K562 (cell line): Measurements from ENCODE around the gene OSCP1. TPM values are rescaled to one million over a fixed set of nuclear protein-coding genes. Genes with fewer than 3 reads are reported as not detected.

Experiments
- ATAC-seq: fragments of 200-7000 bp; cut with Tn5 transposase; 3 replicates; pipeline ENCODE4 v1.9.1; 2020; ENCODE audit warnings: moderate library complexity
- BruUV-seq: library from RNA; stranded (reverse); fragments of 400-500 nt; replicated peaks from 2 replicates; lab custom pipeline; 2021; lab: Mats Ljungman, UMichigan
- CTCF ChIA-PET: fragments of 300-600 bp; formaldehyde crosslinking; extraction: SDS; loops from one replicate; lab custom pipeline; 2021; ENCODE audit warnings: low intra/inter-chr PET ratio; lab: Yijun Ruan, JAX
- POLR2A ChIA-PET: fragments of 300-600, 350-650 bp; sonication (Branson Sonifier 250); formaldehyde crosslinking; extraction: SDS; loops from one replicate; lab custom pipeline; 2021; ENCODE audit warnings: antibody characterized with exemption, inconsistent platforms; lab: Yijun Ruan, JAX
- DNase-seq, 4 experiments: peaks; one replicate each; pipeline versions ENCODE4 v3.0.0 to v3.0.0-alpha.2; 2011 to 2018; ENCODE audit warnings: low spot score in 3 of 4, mixed read lengths in 3 of 4; ENCODE audit errors: extremely low read depth in 1 of 4
- FAIRE-seq: peaks from 2 replicates; lab custom pipeline; 2011; peaks lifted over from hg19 to GRCh38; lab: Jason Lieb, UNC
- H2AFZ ChIP-seq: 2 replicates; pipeline ENCODE4 v1.6.0; 2011; ENCODE audit warnings: low read depth, low read length, control low read depth, inconsistent platforms
- H3K27ac ChIP-seq: fragments of 200-600 bp; 3 replicates; pipeline ENCODE4 v1.8.0; 2011; ENCODE audit warnings: low read depth, mild to moderate bottlenecking, control low read depth, inconsistent platforms, low read length, moderate library complexity, mixed read lengths; ENCODE audit errors: extremely low read depth
- H3K27me3 ChIP-seq, 2 experiments: fragments of 300-600 bp in 1 of 2; 2 replicates in 1 of 2; 3 replicates in 1 of 2; pipeline versions ENCODE4 v1.6.0 to v1.8.0; 2011; ENCODE audit warnings: inconsistent platforms in 2 of 2, low read length in 2 of 2, mild to moderate bottlenecking in 1 of 2, mixed read lengths in 1 of 2, moderate library complexity in 1 of 2; ENCODE audit not compliant: control insufficient read depth in 2 of 2, insufficient read depth in 2 of 2
- H3K36me3 ChIP-seq: fragments of 300-600 bp; 3 replicates; pipeline ENCODE4 v1.8.0; 2011; ENCODE audit warnings: mild to moderate bottlenecking, low read length, inconsistent platforms; ENCODE audit not compliant: control insufficient read depth, insufficient read depth
- H3K4me1 ChIP-seq, 2 experiments: fragments of 200-600 bp in 1 of 2; replicated peaks in 1 of 2; 2 replicates in 1 of 2; 3 replicates in 1 of 2; pipeline versions ENCODE4 v1.5.1 to v1.8.0; 2011; ENCODE audit warnings: inconsistent platforms in 2 of 2, low read length in 2 of 2, mild to moderate bottlenecking in 1 of 2, mixed read lengths in 1 of 2, moderate library complexity in 1 of 2; ENCODE audit not compliant: control insufficient read depth in 2 of 2, insufficient read depth in 2 of 2
- H3K4me2 ChIP-seq: 2 replicates; pipeline ENCODE4 v1.6.1; 2011; ENCODE audit warnings: low read length, control low read depth, inconsistent platforms, mixed read lengths; ENCODE audit not compliant: insufficient read depth
- H3K4me3 ChIP-seq: fragments of 200-600 bp; sonication (generic), shearing (Covaris generic); 2 replicates; pipeline ENCODE4 v1.5.1; 2016; ENCODE audit warnings: control low read depth, inconsistent platforms
- H3K79me2 ChIP-seq: fragments of 200-600 bp; 3 replicates; pipeline ENCODE4 v1.8.0; 2011; ENCODE audit warnings: low read length, inconsistent platforms; ENCODE audit not compliant: control insufficient read depth, insufficient read depth
- H3K9ac ChIP-seq, 2 experiments: 2 replicates each; pipeline versions ENCODE4 v1.6.0 to v1.6.1; 2011; ENCODE audit warnings: low read depth in 2 of 2, low read length in 2 of 2, control low read depth in 1 of 2, inconsistent platforms in 1 of 2, mild to moderate bottlenecking in 1 of 2, mixed read lengths in 1 of 2; ENCODE audit not compliant: insufficient read depth in 1 of 2
- H3K9me1 ChIP-seq: one replicate; pipeline ENCODE4 v1.6.0; 2011; ENCODE audit warnings: inconsistent platforms, mild to moderate bottlenecking, low read length, moderate library complexity; ENCODE audit not compliant: control insufficient read depth, insufficient read depth
- H3K9me3 ChIP-seq: replicated peaks from 2 replicates; pipeline ENCODE4 v1.5.1; 2011; ENCODE audit warnings: low read depth, low read length, inconsistent platforms; ENCODE audit not compliant: control insufficient read depth, insufficient read depth
- H4K20me1 ChIP-seq: replicated peaks from 2 replicates; pipeline ENCODE4 v1.6.1; 2011; ENCODE audit warnings: low read length, inconsistent platforms, mixed read lengths; ENCODE audit not compliant: control insufficient read depth, insufficient read depth
- ARID4B ChIP-seq: sonication (generic); formaldehyde crosslinking; IDR thresholded peaks from 2 replicates; pipeline ENCODE4 v1.8.0; 2022; ENCODE audit warnings: mild to moderate bottlenecking, missing genetic modification reagents
- FOS ChIP-seq: IDR thresholded peaks from 3 replicates; pipeline ENCODE4 v1.6.1; 2011; ENCODE audit not compliant: insufficient read length; ENCODE audit errors: extremely low read depth
- FOSL1 ChIP-seq: fragments of 200-800 bp; sonication (Bioruptor generic); conservative IDR thresholded peaks from 2 replicates; pipeline ENCODE4 v1.6.1; 2016; ENCODE audit warnings: missing genetic modification characterization, missing compliant biosample characterization
- FOXM1 ChIP-seq, 2 experiments: fragments of 450-650 bp in 1 of 2; sonication (generic) in 1 of 2; formaldehyde crosslinking in 1 of 2; IDR thresholded peaks; 2 replicates each; pipeline versions ENCODE4 v1.6.1 to v1.9.0; 2017 to 2022; ENCODE audit warnings: low read depth in 2 of 2, mild to moderate bottlenecking in 2 of 2, missing genetic modification reagents in 1 of 2, moderate library complexity in 1 of 2
- L3MBTL2 ChIP-seq: fragments of 450-650 bp; IDR thresholded peaks from 2 replicates; pipeline ENCODE4 v1.6.1; 2016; ENCODE audit warnings: mild to moderate bottlenecking, moderate library complexity
- LEF1 ChIP-seq: fragments of 450-650 bp; IDR thresholded peaks from 2 replicates; pipeline ENCODE4 v1.6.1; 2016; ENCODE audit warnings: mild to moderate bottlenecking
- MNT ChIP-seq, 2 experiments: fragments of 450-650 bp; conservative IDR thresholded peaks; 2 replicates each; pipeline ENCODE4 v1.6.1; 2017; ENCODE audit warnings: mild to moderate bottlenecking in 2 of 2, moderate library complexity in 2 of 2
- ZNF764 ChIP-seq: fragments of 250-450 bp; sonication (Bioruptor Pico); IDR thresholded peaks from 2 replicates; pipeline ENCODE4 v1.4.0; 2020; ENCODE audit warnings: low read depth, mild to moderate bottlenecking, moderate library complexity
- WGBS: fragments of 100-300 bp; shearing (Covaris generic); methylation state at CpG from one replicate; pipeline ENCODE4 v1.1.6; 2016; ENCODE audit warnings: low coverage, mixed read lengths; ENCODE audit not compliant: insufficient coverage; ENCODE audit errors: missing lambda C conversion rate; 5-methylcytosine and 5-hydroxymethylcytosine counted together
- in situ Hi-C: fragments of 300-500 bp; cut with MboI; formaldehyde crosslinking; loops from 4 replicates; pipeline ENCODE4 v1.15.0; 2018; ENCODE audit warnings: inconsistent platforms, mixed read lengths
- intact Hi-C: fragments of 100-400 bp; cut with micrococcal nuclease; formaldehyde crosslinking; loops from 2 replicates; pipeline ENCODE4 v1.14.2; 2022
- polyA plus RNA-seq, 8 experiments: library from polyadenylated mRNA; depleted of rRNA in 4 of 8; stranded (reverse) in 5 of 8; unstranded in 3 of 8; fragments of >200 nt; fragmentation: Nextera tagmentation in 2 of 8; fragmentation: Illumina TruSeq in 1 of 8; extraction: Ambion mirVana in 2 of 8; extraction: Trizol in 1 of 8; gene quantifications; 2 replicates each; pipeline versions ENCODE4 v1.2.1 to v1.2.3, GENCODE V29; 2011 to 2014; ENCODE audit warnings: inconsistent platforms in 1 of 8, missing spikeins in 1 of 8
- total RNA-seq, 7 experiments: library from RNA; depleted of rRNA in 6 of 7; stranded (reverse); fragments of >200 nt in 6 of 7; fragmentation: Illumina TruSeq in 2 of 7; extraction: Trizol in 2 of 7; gene quantifications; 2 replicates each; pipeline versions ENCODE4 v1.2.1 to v1.2.3, GENCODE V29; 2011 to 2021; ENCODE audit warnings: low replicate concordance in 1 of 7
- TF ChIP-seq, protein P1 (sequence below): sonication (generic); formaldehyde crosslinking; IDR thresholded peaks from 2 replicates; pipeline ENCODE4 v1.8.1; 2023; ENCODE audit warnings: missing genetic modification reagents, mild to moderate bottlenecking, borderline replicate concordance

The OSCP1 gene
- total and polyA plus RNA-seq, 9 of the 15 experiments (the other 6 are each of a cell fraction or from before 2014, with no cell fraction given) = 0.15 to 0.40 (median 0.33) TPM; not detected in 5

DNA sequence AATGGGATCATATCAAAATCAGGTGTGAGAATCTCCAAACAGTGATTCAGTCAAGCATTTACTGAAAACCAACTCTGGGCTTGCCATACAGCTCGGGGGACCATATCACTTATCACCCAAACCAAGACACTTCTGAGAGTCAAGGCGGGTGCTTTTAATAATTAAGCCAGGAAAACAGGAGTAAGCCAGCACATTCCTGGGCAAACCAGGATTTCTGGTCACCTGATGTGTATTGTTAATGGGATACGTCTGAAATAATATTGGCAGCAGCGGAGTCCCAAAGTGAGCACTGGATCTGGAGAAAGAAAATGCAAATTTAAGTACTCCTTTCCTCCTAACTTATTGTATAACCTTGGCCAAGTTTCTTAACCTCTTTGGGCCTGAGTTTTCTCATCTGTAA, 17.6 kb downstream of the OSCP1 start:
- Histone ChIP-seq H3K4me3 (no peak overlapping the region), H2AFZ (no peak overlapping the region), H3K4me2 (no peak overlapping the region), H3K27ac (no peak overlapping the region), H4K20me1 (no peaks in the 10 kb centered on the region), H3K9ac (no peak overlapping the region), H3K27me3 (peaks cover 7 to 17% of the 10 kb centered on the region in 2 experiments; a peak in 4 of 5 replicates), H3K9me1 (no peaks in the 10 kb centered on the region), H3K36me3 (no peaks in the 10 kb centered on the region), H3K9me3 (no peaks in the 10 kb centered on the region), H3K4me1 (no peaks in the 10 kb centered on the region), H3K79me2 (no peaks in the 10 kb centered on the region)
- FAIRE-seq = no peak
- DNase-seq = no peak
- no TSS peak for BruUV-seq
- ChIA-PET CTCF (no interaction called here), POLR2A (interaction anchor here (0.9 to 1.3 kb wide), 2 partner anchors 13 kb away, joined by 3 to 4 read pairs; no protein-coding TSS in a partner anchor)
- 13% methylated on average over 4 of the region's 4 CpGs for WGBS
- intact Hi-C loops = no loop called here
- no peak for ATAC-seq
- in situ Hi-C loops = no loop called here
- TF ChIP-seq L3MBTL2 (no peak), ZNF764 (CRISPR knock-in tag) (no peak), ARID4B (CRISPR knock-in tag) (no peak), MNT (conservative IDR thresholded peaks at IDR 0.05) (no peak), FOSL1 (tag) (no peak), FOS (no peak), LEF1 (no peak), FOXM1 (IDR thresholded peaks at IDR 0.05; ENCODE audit: low read depth) (no peak), FOXM1 (CRISPR knock-in tag; IDR thresholded peaks at IDR 0.05; ENCODE audit: low read depth) (no peak)
- TF ChIP-seq, protein P1, sequence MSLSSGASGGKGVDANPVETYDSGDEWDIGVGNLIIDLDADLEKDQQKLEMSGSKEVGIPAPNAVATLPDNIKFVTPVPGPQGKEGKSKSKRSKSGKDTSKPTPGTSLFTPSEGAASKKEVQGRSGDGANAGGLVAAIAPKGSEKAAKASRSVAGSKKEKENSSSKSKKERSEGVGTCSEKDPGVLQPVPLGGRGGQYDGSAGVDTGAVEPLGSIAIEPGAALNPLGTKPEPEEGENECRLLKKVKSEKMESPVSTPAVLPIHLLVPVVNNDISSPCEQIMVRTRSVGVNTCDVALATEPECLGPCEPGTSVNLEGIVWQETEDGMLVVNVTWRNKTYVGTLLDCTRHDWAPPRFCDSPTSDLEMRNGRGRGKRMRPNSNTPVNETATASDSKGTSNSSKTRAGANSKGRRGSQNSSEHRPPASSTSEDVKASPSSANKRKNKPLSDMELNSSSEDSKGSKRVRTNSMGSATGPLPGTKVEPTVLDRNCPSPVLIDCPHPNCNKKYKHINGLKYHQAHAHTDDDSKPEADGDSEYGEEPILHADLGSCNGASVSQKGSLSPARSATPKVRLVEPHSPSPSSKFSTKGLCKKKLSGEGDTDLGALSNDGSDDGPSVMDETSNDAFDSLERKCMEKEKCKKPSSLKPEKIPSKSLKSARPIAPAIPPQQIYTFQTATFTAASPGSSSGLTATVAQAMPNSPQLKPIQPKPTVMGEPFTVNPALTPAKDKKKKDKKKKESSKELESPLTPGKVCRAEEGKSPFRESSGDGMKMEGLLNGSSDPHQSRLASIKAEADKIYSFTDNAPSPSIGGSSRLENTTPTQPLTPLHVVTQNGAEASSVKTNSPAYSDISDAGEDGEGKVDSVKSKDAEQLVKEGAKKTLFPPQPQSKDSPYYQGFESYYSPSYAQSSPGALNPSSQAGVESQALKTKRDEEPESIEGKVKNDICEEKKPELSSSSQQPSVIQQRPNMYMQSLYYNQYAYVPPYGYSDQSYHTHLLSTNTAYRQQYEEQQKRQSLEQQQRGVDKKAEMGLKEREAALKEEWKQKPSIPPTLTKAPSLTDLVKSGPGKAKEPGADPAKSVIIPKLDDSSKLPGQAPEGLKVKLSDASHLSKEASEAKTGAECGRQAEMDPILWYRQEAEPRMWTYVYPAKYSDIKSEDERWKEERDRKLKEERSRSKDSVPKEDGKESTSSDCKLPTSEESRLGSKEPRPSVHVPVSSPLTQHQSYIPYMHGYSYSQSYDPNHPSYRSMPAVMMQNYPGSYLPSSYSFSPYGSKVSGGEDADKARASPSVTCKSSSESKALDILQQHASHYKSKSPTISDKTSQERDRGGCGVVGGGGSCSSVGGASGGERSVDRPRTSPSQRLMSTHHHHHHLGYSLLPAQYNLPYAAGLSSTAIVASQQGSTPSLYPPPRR (CRISPR knock-in tag) = no peak
